HL-60/S4 treated with retinoic acid at 250 ng/mL for 4 days and 3 days (cell line): Measurements from ENCODE around the gene DKK1.

Experiments
- in situ Hi-C: fragments of 300-500 bp; cut with MboI; formaldehyde crosslinking; loops from 2 replicates; pipeline ENCODE4 v1.7.0; 2022; ENCODE audit warnings: low sequenced_read_pairs

Gene DKK1

DNA sequence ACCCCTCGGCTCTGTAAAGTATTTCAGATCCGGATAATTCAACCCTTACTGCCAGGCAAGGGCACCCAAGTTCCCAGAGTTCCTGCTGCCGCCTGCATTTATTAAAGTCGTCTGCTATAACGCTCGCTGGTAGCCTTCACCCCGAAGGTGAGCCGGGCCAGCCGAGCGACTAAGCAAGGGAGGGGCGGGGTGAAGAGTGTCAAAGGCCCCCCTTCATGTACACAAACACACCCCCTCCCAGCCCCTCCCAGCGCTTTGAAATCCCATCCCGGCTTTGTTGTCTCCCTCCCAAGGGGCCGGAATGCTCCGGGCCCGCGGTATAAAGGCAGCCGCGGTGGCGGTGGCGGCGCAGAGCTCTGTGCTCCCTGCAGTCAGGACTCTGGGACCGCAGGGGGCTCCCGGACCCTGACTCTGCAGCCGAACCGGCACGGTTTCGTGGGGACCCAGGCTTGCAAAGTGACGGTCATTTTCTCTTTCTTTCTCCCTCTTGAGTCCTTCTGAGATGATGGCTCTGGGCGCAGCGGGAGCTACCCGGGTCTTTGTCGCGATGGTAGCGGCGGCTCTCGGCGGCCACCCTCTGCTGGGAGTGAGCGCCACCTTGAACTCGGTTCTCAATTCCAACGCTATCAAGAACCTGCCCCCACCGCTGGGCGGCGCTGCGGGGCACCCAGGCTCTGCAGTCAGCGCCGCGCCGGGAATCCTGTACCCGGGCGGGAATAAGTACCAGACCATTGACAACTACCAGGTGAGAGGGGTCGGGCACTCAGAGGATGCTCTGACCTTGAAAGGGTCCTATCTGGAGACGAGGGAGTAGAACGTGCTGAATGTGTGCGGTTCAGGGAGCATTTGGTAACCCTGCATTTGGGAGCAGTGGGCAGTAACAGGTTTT, at the start of gene DKK1:
Gene DKK1, plus strand, starts transcription at position 349 of the 889 bp plus-strand sequence. Its CDS starts 154 bp downstream, at position 503.
- in situ Hi-C loops = no loop called here

DNA sequence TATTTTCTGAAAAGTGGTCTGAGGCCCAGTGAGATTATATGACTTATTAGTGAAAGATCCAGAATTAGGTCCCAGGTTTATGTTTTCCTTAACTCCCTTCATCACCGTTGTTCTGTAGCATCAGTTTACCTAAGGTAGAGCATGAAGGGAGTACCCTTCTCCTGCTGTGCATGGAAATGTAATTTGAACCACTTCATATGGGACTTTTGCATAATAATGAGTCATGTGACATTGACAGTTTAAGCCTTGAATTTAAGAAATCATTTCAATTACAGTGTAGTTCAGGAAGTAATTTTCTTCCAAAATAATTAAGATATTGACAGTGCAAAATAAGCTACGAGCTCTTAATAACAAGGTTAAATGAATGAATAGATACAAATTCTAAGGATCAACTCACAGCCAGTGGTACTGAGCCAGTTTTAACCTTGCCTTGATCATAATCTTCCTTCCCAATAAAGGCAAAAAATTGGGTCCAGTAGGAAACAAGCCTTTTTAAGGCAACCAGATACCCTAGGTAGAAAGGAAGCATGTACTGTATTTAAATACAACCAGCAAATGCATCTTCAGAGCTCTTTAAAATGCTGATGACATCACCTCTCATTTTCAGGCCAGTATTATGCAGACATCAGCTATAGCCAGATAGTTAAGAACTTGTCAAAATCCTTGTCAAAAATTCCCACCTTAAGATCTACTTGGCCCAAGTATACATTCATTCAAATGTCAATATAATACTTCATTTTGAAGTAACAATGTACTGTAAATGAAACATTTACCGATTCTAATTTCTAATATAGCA, 48.8 kb upstream of the DKK1 start:
- in situ Hi-C loops = no loop called here

DNA sequence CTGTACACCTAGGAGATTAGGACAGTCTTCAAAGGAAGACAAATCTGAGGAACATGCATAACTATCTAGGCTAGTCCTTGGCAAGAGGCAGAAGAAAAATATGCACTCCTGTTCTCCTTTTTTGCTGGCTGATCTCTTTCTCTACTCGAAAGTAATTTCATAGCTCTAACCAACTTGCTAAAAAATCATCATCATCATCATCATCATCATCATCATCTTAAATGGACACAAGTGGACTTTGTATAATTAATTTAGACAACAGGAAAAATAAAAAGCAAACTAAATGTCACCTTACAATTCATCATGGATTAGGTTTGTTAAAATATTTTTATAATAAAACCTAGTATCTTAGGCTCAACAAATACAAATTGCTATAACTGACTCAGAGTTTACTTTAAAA, 47.2 kb upstream of the DKK1 start:
- in situ Hi-C loops = no loop called here

- in situ Hi-C loops = no loop called here
Observed at GRCh38 chr10:52268790-52269189, 45.3 kb upstream of the DKK1 start.

GRCh38 chr10:52269233-52269632, 44.8 kb upstream of the DKK1 start:
- in situ Hi-C loops = no loop called here

GRCh38 chr10:52276163-52276562, 37.9 kb upstream of the DKK1 start:
- in situ Hi-C loops = no loop called here

DNA sequence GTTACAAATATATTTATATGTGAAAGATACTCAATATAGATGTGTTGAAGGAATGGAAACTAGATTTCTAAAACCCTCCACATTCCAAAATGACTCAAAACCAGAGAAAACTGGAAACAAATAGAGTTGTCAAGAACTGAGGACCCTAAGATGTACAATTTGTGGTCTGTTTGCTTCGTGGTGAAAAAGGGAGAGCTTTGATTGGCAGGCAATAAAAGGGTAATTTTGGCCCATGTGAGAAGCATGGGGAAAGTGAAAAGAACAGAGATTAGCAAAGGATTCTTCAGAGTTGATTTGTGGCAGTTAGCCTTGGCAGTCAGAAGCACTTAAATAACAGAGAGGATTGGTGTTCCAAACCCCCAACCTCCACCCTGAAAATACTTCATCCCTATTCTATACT, 37.1 kb upstream of the DKK1 start:
- in situ Hi-C loops = no loop called here

DNA sequence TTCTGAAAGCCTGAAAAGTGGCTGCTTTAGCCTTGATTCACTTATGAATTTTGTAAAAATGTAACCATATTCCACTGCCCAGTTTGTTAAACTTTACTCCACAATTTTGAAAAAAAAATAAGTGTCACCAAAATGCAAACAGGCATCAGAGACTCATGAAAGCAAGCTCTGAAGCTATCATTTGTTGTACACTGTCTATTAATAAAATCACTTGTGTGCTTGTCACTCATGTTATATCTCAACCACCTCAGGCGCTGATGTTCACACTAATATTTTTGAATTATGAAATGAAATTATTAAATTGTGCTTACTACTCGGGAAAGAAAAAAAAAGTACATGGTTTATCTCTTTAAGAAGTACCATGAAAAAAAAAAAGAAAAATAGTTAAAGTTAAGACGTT, 34.5 kb upstream of the DKK1 start:
- in situ Hi-C loops = no loop called here

DNA sequence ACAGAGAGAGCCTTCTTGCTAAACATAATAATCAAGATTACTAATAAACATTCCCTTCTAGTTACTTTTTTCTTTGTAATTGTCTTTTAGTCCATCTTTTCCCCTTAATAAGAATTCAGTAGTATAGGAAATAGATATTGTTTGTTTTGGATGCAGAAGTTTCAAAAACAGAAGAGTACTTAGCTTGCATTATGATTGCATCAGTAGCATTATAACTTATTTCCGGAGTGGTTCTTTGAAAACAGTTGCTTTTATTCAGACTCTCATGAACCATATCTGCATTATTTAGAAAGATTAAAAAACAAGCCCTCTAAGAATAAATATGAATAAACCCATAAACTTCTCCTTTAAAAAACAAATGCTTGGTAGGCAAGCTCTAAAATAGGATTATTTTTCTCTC, 34.0 kb upstream of the DKK1 start:
- in situ Hi-C loops = no loop called here

DNA sequence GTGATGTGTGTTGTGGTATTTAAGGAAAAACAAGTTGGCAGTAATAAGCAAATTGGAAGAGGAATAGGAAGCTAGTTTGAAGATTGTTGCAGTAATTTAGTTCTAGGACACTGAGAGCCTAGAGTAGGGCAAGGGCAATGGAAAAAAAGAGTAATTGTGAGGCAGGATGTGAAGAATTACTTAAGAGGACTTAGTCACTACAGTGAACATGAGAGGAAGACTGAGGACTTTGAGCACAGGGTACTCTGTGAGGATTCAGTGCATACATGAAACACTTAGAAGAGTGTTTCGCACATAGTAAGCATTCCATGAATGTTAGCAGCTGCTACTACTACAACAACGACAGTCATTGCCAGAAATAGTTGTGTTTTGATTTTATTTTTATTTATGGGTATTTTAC, 30.9 kb upstream of the DKK1 start:
- in situ Hi-C loops = no loop called here

DNA sequence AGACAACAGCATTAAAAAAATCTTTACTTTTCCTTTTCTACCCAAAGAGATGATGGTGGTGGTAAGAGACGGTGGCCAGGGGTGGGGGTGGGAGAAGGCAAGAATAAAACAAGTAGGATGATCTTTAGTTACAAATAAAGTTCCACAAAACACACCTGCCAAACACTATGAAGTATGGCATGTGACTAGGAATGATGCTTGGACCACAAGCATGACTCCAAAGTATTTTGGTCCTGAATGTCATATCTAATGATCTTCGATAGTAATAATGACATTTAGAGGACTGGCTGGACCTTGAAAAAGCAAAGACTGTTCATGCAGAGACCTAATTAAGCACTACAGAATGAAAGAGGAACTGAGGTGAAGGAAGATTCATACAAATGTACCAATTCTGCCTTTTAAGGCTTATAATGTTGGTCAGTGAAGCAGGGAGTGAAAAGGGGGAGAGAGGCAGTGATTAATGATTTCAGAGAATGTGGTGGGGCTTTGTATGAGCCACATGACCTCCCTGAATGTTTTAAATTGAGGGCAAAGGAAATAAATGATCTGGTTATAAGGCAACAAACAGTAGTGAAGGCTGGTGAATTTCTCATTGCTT, 29.6 kb upstream of the DKK1 start:
- in situ Hi-C loops = no loop called here

- in situ Hi-C loops = no loop called here
Observed at GRCh38 chr10:52287866-52288265, 26.2 kb upstream of the DKK1 start.

- in situ Hi-C loops = no loop called here
Observed at GRCh38 chr10:52297747-52298146, 16.3 kb upstream of the DKK1 start.

- in situ Hi-C loops = no loop called here
Observed at GRCh38 chr10:52300599-52301277, 13.3 kb upstream of the DKK1 start.

DNA sequence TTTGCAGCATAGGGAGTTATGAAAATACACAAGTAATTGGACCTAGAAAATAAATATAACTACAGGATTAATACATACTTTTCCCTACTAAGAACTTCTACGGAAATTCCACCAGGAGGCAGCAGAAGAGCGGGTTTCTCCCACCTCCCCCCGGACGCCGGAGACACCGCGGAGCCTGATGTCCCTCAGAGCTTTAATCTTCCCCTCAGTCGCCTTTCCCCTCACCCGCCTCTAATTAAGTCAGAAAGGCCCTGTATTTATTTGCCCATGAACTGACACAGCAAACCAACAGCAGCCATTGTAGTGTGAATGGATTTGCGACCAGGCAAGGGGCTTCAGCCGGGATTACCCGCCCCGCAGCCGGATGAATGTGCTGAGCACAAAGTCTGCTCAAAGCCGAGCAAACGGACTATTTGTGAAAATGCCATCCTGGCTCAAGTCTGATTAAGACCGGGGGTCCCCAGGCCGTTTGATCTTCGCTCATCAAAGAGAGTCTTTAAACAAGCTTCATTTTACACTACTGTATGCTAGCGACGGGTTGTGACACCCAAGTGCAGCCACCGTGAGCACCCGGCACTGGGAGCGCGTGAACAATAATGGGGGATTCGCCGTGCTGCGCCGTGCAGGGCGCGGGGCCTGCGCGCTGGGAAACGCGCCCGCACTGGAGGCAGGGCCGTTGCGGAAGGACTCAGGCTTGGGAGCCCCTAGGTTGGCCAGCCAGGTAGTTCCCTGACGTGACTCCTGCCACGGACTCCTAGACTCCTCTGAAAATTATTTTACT, 5.6 kb upstream of the DKK1 start:
- in situ Hi-C loops = no loop called here

GRCh38 chr10:52312942-52313255, 1.2 kb upstream of the DKK1 start:
- in situ Hi-C loops = no loop called here

- in situ Hi-C loops = no loop called here
Observed at GRCh38 chr10:52313256-52313932, 687 bp upstream of the DKK1 start.

GRCh38 chr10:52314822-52315552, 906 bp downstream of the DKK1 start:
- in situ Hi-C loops = no loop called here

- in situ Hi-C loops = no loop called here
Observed at GRCh38 chr10:52316001-52316400, 1.9 kb downstream of the DKK1 start.
